NCI-H146 (cell line): Measurements from ENCODE around the gene MCF2L.

Experiments
- DNase-seq: peaks from one replicate; lab custom pipeline; 2025; lab: John Stamatoyannopoulos, UW

Gene MCF2L

GRCh38 chr13:113033054-113033850, 64.2 kb downstream of the MCF2L start:
- no peak for DNase-seq

GRCh38 chr13:113034451-113035212, 65.6 kb downstream of the MCF2L start:
- DNase-seq: no peak

GRCh38 chr13:113035213-113035800, 66.3 kb downstream of the MCF2L start:
- no peak for DNase-seq

GRCh38 chr13:113036401-113036800, 67.4 kb downstream of the MCF2L start:
- no peak for DNase-seq

- no peak for DNase-seq
Observed at GRCh38 chr13:113040031-113040430, 71.0 kb downstream of the MCF2L start.

GRCh38 chr13:113040597-113041292, 71.7 kb downstream of the MCF2L start:
- no peak for DNase-seq

GRCh38 chr13:113041293-113041690, 72.3 kb downstream of the MCF2L start:
- DNase-seq: no peak

GRCh38 chr13:113041896-113042295, 72.9 kb downstream of the MCF2L start:
- no peak for DNase-seq

- no peak for DNase-seq
Observed at GRCh38 chr13:113042456-113042855, 73.4 kb downstream of the MCF2L start.

- DNase-seq: no peak
Observed at GRCh38 chr13:113043001-113043630, 74.1 kb downstream of the MCF2L start.

- DNase-seq: no peak
Observed at GRCh38 chr13:113043931-113044330, 74.9 kb downstream of the MCF2L start.

- no peak for DNase-seq
Observed at GRCh38 chr13:113044391-113045114, 75.5 kb downstream of the MCF2L start.

GRCh38 chr13:113045251-113046127, 76.5 kb downstream of the MCF2L start:
- no peak for DNase-seq

- DNase-seq: no peak
Observed at GRCh38 chr13:113046128-113046882, 77.3 kb downstream of the MCF2L start.

GRCh38 chr13:113046883-113047244, 77.8 kb downstream of the MCF2L start:
- DNase-seq: no peak

GRCh38 chr13:113047587-113047986, 78.6 kb downstream of the MCF2L start:
- no peak for DNase-seq

- DNase-seq: no peak
Observed at GRCh38 chr13:113048766-113049165, 79.8 kb downstream of the MCF2L start.

- no peak for DNase-seq
Observed at GRCh38 chr13:113049521-113049941, 80.5 kb downstream of the MCF2L start.

GRCh38 chr13:113049981-113050380, 81.0 kb downstream of the MCF2L start:
- DNase-seq: no peak
